Stimulated activated effector memory CD8-positive, alpha-beta T cell treated with anti-CD3 and anti-CD28 coated beads, Interleukin-12 subunit alpha, Interleukin-12 subunit beta, amount 100 ng/mL, for 72 hours (primary cell): Measurements from ENCODE around the gene ERI3.

Experiments used
- ATAC-seq: fragments of 150-1000 bp; cut with Tn5 transposase; 2 replicates; pipeline ENCODE4 v1.10.0; 2021
- DNase-seq, 2 donors: peaks; one replicate each; pipeline ENCODE4 v3.0.0; 2021 to 2022; ENCODE audit warnings: low spot score in 2 of 2
- H3K27ac Mint-ChIP-seq: one replicate; pipeline ENCODE4 v1.8.0; 2022; ENCODE audit warnings: mild to moderate bottlenecking, mixed read lengths
- H3K36me3 Mint-ChIP-seq: one replicate; pipeline ENCODE4 v1.8.0; 2022; ENCODE audit warnings: mild to moderate bottlenecking, mixed read lengths
- H3K4me1 Mint-ChIP-seq: one replicate; pipeline ENCODE4 v1.8.0; 2022; ENCODE audit warnings: mixed read lengths
- H3K4me3 Mint-ChIP-seq: one replicate; pipeline ENCODE4 v1.8.0; 2022; ENCODE audit warnings: mild to moderate bottlenecking, mixed read lengths
- H3K9me3 Mint-ChIP-seq: one replicate; pipeline ENCODE4 v1.8.0; 2022; ENCODE audit warnings: mixed read lengths

Gene ERI3

DNA sequence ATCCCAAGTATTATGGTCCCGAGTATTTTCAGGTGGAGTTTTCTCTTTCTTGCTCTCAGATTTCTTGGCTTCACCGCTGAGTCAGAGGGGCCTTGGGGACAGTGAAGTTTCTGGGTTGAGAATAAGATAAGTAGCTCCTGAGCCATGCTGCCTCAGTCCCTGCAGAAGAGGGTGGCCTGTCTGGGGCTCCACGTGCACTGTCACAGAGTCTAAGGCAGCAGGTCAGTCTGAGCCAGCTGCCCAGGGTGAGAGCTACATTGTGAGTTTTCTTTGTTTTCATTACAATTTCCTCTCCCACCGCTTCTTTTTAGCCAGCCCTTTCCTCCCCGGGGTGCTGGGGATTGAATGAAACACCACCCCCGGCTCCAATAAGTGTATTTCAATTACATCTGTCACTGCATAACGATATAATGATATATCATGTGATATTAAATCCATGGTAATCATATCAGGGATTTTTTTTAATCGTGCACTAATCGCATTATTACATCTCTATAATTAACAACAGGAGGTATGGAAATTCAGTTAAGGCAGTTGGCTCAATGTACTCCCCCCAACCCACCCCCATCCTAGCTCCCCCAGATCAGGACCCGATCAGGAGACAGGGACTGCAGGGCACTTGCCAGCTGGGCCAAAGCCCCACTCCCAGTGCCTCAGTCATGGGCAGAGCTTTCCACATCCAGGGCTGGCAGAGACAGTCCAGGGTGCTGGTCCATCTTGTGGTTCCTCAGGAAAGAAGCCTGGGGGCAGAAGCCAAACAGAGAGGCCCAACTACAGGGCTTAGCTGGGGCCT lies 98.1 kb downstream of the ERI3 start:
- Mint-ChIP-seq H3K27ac (no peak overlapping the region), H3K4me3 (no peak overlapping the region), H3K36me3 (no peaks in the 10 kb centered on the region), H3K9me3 (no peaks in the 10 kb centered on the region), H3K4me1 (peaks cover 5% of the 10 kb centered on the region)
- ATAC-seq, result no peak
- DNase-seq, result no peak

DNA sequence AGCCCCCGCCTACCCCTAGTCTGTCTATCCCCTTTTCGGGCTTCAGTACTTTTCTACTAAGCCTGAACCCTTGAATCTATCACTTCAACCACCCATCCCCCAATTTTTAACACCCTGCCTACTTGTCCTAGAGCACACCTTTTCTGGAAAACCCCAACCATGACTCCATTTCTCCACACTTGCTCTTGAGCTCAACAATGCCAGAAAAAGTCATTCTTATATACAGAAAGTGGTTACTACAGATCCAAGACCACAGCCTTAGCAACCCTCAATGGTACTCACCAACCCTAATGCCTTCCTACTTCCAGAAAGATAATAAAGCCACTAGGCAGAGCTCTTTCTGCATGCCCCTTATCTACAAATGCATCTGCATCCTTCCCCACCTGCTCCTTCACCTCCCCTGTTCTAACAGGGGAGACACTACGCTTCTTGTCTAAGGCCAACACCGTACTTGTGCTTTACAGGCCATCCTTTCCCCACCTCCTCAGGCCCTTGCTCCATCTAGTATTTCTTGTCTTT lies 100.6 kb downstream of the ERI3 start:
- Mint-ChIP-seq H3K9me3 (no peaks in the 10 kb centered on the region), H3K27ac (no peak overlapping the region), H3K4me3 (no peak overlapping the region), H3K4me1 (no peaks in the 10 kb centered on the region), H3K36me3 (no peaks in the 10 kb centered on the region)
- ATAC-seq, result peak; percentile 70
- no peak for DNase-seq

DNA sequence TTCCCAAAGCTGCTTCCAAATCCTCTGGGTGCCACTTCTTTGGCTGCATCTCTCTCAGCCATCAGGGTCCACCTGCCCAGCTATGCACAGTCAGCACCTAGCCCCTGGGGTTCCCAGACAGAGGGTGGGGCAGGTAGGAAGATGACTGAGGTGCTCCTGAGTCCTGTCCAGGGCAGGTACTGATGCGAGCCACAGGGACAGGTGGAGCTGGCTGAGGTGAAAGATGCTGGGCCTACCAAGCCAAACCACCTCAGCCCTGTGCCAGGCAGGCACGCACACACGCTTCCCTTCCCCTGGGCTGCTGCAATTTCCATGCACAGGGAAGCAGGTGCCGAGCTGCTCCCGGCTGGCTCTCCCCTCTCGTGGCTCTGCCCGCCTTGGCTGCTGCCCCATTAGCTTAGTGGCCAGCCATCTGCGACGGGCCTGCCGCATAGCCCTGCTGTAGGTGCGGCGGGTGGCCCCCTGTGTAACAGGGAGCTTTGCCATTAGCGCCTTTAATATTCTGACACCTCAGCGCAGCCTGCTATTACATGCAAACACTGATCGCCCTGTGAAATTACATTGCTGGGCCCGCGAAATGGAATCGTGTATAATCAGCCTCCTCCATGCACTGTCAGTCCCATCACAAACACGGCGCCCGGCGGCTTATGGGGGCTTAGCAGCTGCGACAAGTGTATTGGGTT lies 102.9 kb downstream of the ERI3 start:
- no peak for ATAC-seq
- Mint-ChIP-seq H3K9me3 (no peaks in the 10 kb centered on the region), H3K27ac (no peak overlapping the region), H3K4me1 (no peaks in the 10 kb centered on the region), H3K36me3 (peaks cover 6% of the 10 kb centered on the region), H3K4me3 (no peak overlapping the region)
- DNase-seq, result no peak

DNA sequence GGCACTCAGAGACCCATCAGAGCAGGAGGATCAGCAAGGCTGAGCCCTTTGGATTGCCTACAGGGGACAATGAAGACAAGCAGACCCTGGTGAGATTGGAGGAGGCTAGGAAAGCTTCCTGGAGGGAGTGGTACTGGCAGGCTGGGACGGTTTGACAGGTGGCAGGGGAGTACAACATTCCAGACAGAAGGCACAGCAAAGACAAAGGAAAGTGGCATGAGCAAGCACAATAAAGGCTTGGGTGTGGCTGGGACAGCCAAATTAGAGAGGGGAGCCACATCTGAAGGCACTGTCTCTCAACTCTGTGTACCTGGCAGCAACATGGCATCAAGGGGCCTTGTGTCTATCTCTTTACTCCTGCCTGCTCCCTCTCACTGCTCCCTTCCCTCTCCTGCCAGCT lies 103.6 kb downstream of the ERI3 start:
- H3K4me3 Mint-ChIP-seq, result no peak overlapping the region
- peaks cover 6% of the 10 kb centered on the region for H3K36me3 Mint-ChIP-seq
- H3K27ac Mint-ChIP-seq, result no peak overlapping the region
- no peaks in the 10 kb centered on the region for H3K9me3 Mint-ChIP-seq
- peaks cover 5% of the 10 kb centered on the region for H3K4me1 Mint-ChIP-seq
- ATAC-seq (no peak), DNase-seq (no peak)

DNA sequence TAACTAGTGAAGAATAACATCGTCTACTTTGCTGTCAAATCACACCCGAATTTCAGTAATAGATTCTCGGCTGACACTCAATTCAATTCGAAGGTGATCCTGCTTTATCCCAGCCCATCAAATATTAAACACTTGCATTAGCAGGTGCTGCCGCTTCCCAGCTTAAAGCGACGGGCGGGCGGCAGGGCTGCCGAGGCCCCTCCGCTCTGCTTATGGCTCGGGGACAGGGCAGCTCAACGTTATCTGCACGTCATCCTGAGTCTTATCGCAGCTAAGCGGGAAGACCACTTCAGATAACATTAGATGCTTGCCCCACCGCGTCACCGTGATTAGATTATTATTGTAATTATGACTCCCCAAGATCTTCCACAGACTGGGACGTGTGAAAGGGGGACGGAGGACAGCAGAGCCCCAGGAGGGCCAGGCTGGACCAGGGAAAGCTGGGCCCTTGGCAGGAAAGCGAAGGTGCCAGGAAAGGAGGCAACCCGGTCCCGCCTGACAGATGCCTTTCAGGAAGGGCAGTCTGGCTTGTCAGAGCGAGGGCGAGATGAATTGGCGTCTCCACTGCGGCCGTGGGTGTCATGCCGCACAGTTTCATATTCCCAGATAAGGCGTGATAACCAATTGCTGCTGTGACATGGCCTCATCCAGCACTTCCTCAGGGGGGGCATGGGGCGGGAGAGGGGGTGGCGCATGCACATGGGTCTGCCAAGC lies 104.8 kb downstream of the ERI3 start:
- peaks cover 5% of the 10 kb centered on the region for H3K4me1 Mint-ChIP-seq
- no peak for ATAC-seq
- no peak overlapping the region for H3K27ac Mint-ChIP-seq
- no peak for DNase-seq
- no peak overlapping the region for H3K4me3 Mint-ChIP-seq
- no peaks in the 10 kb centered on the region for H3K9me3 Mint-ChIP-seq
- peaks cover 6% of the 10 kb centered on the region for H3K36me3 Mint-ChIP-seq

DNA sequence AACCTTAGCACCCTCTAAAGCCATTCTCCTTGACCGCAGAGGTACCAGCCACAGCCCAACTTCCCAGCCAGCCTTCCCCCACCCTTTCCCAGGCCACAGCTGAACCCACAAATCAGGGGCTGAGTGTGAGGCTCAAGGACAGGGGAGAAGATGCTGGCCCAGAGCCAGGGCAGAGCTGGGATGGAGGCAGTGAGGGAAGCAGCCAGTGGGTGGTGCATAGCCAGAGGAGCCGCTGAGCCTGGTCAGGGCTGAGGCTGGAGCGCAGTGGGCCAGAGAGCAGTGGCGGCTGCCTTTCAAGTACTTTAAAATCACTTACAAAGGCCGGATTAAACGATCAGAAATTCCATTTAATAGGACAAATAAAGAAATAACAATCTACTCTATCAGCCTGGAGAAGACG lies 105.5 kb downstream of the ERI3 start:
- H3K36me3 Mint-ChIP-seq, result peaks cover 6% of the 10 kb centered on the region
- no peak overlapping the region for H3K27ac Mint-ChIP-seq
- no peak overlapping the region for H3K4me3 Mint-ChIP-seq
- H3K4me1 Mint-ChIP-seq, result peaks cover 5% of the 10 kb centered on the region
- no peak for DNase-seq
- ATAC-seq, result no peak
- H3K9me3 Mint-ChIP-seq, result no peaks in the 10 kb centered on the region

DNA sequence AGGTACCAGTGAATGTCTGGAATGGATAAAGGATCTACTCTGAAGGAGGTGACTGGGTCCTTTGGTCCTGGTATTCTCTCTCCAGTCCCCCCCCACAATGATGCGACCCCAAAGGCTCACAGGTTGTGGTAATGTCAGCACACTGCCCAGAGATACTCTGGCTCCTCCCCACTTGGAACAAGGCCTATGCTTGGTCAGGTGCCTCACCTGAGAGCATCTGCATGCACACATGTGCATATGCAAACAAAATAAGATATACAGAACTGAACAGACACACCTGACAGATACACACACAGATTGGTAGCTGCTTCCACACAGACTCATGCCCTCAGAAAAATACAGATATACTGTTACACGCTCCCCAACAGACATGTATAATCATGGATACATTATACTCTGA lies 108.3 kb downstream of the ERI3 start:
- DNase-seq (no peak), ATAC-seq (no peak)
- no peaks in the 10 kb centered on the region for H3K9me3 Mint-ChIP-seq
- peaks cover 5% of the 10 kb centered on the region for H3K4me1 Mint-ChIP-seq
- H3K36me3 Mint-ChIP-seq, result peaks cover 6% of the 10 kb centered on the region
- no peak overlapping the region for H3K4me3 Mint-ChIP-seq
- H3K27ac Mint-ChIP-seq, result peak overlapping the region; percentile 48

DNA sequence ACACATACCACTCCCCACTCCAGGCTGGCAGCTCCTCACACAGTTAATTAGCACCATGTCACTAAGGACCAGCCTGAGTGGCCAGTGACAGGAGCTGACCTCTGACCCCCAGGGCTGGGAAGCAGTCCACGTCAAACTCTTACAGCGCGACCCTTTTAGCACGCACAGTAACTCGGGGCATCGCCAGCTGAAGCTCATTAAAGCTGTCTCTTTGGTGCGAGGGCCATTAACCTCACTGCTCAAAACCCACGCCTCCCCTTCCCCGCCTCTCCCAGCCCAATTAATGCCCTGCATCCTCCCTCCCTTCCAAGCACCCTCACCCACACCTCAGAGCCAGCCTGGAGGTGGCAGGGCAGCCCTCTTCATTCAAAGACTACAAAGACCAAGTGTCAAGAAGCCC lies 110.1 kb downstream of the ERI3 start:
- ATAC-seq (no peak), DNase-seq (no peak)
- Mint-ChIP-seq H3K4me1 (peaks cover 5% of the 10 kb centered on the region), H3K36me3 (peaks cover 6% of the 10 kb centered on the region), H3K27ac (peak overlapping the region; percentile 79), H3K4me3 (no peak overlapping the region), H3K9me3 (no peaks in the 10 kb centered on the region)

DNA sequence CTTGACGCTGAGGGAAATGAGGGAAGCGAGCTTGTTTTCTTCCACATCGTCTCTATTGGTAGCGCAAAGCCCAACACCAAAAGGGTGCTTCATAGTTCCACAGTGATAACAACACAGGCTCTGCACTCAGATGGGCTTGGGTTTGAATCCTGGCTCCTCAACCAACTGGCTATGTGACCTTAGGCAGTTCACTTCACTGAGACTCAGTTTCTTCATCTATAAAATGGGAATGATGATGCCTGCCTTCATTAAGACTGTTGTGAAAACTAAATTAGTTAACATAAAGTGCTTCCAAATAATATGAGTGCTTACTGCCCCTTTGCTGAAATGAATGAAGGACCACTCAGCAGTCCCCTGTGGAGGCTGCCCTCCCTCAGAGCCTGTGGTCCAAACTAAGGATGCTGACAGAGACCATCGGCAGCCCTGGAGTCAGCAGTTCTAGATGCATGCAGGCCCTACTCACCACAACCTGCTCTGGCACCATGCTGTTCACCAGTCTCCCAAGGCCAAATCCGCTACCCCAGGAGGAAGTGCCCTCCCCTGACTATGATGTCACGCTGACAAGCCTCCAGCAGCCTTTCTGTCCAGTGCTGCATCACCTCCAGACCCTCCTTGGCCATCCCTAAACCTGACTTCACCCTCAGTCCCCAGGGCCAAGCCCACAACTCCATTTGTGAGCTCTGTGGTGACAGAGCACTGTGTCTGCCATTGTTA lies 111.1 kb downstream of the ERI3 start:
- ATAC-seq, result no peak
- no peak for DNase-seq
- Mint-ChIP-seq H3K27ac (no peak overlapping the region), H3K36me3 (peaks cover 6% of the 10 kb centered on the region), H3K9me3 (no peaks in the 10 kb centered on the region), H3K4me1 (peaks cover 5% of the 10 kb centered on the region), H3K4me3 (no peak overlapping the region)

DNA sequence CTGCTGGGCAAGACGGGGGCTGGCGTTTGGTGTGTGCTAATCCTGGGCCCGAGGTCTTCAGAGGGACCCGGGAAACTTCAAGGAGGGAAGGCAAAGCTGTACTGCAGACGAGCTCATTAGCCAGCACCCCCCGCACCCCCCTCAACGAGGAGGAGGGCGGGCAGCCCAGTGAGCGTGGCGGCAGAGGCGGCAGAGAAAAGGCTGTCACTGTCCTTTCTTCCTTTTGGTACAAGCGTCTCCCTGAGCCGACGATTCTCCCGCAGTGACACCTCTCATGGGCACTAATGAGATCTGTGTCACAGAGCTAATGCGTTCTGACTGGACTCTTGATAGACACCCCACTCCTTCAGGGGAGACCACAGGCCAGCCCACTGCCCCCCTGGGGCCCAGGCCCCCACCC lies 112.3 kb downstream of the ERI3 start:
- H3K27ac Mint-ChIP-seq, result no peak overlapping the region
- H3K4me3 Mint-ChIP-seq, result no peak overlapping the region
- ATAC-seq (no peak), DNase-seq (no peak)
- H3K9me3 Mint-ChIP-seq, result no peaks in the 10 kb centered on the region
- H3K4me1 Mint-ChIP-seq, result peaks cover 11% of the 10 kb centered on the region
- no peaks in the 10 kb centered on the region for H3K36me3 Mint-ChIP-seq

DNA sequence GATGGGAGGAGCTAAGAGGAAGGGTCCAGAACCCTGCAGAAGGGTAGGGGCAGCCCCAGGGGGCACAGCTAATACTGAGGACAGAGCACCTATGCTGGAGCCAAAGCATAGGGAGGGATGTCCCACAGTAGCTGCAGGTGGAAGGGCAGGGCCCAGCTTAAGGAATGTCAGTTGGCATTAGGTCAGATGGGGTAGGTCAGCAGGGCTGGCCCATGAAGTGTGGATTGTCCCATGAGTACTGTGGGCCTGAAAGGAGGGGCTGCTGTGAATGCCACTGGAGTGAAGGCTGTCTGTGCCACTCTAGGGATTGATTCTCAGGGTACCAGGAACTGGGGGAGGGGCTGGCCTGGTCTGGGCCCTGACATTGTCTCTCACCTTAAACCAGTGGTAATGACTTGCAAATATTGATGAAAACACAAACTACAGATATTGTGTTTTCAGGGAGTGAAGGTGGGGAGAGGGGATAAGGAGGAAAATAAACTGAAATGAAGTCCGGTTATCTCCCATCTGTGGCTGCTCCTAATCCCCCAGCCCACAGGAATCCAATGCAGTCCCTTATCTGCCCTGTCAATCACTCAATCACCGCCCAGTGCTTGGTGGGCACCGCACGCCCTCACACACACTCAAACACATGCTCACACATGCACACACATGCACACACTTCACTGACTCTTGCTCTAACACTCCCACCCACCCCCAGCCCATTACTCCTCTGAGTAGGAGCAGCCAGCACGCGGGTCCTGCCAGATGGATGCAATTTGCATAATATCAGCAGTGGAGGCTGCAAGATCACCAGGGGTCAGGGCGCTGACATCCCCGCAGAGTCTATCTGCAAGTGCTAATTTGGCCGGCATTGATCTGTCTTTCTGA lies 114.0 kb downstream of the ERI3 start:
- no peak for ATAC-seq
- Mint-ChIP-seq H3K4me1 (peaks cover 7% of the 10 kb centered on the region), H3K4me3 (no peak overlapping the region), H3K9me3 (no peaks in the 10 kb centered on the region), H3K36me3 (no peaks in the 10 kb centered on the region), H3K27ac (peak overlapping the region; percentile 80)
- DNase-seq, result no peak

DNA sequence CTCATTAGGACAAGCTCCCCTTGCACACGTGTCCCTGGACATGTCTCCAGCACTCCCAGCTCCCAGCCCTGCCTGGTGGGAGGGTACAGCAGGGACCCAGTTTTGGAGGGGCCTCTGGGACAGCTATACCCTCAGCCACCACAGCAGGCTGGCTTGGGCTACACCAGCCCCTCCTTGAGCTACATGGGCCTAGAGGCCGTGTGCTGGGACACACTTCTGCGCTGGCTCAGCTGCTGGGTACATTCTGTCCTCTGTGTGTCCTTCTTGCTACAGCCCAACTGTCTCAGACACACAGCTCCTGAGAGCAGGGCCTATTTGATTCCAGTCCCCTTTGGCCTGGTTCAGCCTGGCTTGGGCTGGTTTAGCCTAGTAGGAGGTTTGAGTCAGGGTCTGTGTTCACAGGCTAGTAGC lies 115.1 kb downstream of the ERI3 start:
- DNase-seq, result no peak
- H3K4me3 Mint-ChIP-seq, result no peak overlapping the region
- H3K36me3 Mint-ChIP-seq, result no peaks in the 10 kb centered on the region
- H3K9me3 Mint-ChIP-seq, result no peaks in the 10 kb centered on the region
- no peak for ATAC-seq
- peak overlapping the region; percentile 80 for H3K27ac Mint-ChIP-seq
- peaks cover 7% of the 10 kb centered on the region for H3K4me1 Mint-ChIP-seq

DNA sequence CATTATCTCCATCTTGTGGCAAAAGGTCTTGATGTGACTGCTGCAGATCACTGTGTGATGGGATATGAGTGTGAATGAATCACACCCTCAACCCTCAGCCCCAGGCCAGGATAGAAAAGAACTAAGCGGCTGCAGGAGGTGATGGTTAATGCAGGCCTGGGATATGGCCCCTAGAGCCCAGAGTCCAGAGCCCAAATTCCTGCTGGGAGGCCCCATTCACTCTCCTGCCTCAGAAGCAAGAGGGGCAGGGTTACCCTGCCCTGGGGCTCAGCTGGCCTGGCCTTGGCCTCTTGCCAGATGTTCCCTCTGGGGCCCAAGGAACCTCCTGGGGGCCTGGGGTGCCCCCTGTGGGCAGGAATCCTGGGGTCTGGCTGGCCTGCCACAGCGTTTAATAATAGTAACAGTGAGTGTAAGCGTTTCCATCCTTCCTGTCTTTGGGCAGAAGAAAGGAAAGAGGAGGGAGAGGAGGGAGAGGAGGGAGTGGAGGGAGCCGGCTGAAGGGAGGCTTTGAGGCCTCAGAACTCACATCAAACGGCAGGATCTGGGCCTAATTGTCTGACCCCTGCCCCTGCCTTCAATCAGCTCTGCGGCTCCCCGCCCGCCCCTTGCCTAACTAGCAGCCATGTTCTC lies 115.6 kb downstream of the ERI3 start:
- DNase-seq (no peak), ATAC-seq (no peak)
- H3K36me3 Mint-ChIP-seq, result no peaks in the 10 kb centered on the region
- no peak overlapping the region for H3K4me3 Mint-ChIP-seq
- no peaks in the 10 kb centered on the region for H3K9me3 Mint-ChIP-seq
- peaks cover 7% of the 10 kb centered on the region for H3K4me1 Mint-ChIP-seq
- peak overlapping the region; percentile 60 for H3K27ac Mint-ChIP-seq

DNA sequence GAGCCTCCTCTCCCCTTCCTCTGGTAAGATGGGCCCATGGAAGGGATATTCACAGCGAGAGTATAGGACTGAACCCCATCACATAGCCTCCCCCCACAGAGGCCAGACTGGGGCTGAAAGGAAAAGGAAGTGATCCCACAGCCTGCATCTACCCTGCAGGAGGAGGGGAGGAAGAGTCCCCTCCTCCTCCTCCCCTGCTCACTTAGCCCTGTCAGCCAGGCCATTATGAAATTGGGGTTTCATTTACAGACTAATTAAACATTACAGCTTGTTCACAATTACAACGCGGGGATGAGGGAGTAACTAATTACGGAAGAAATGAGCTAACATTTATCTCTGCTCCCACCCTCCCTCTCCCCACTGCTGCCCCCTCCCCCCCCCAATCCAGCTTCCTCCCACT lies 116.4 kb downstream of the ERI3 start:
- peaks cover 7% of the 10 kb centered on the region for H3K4me1 Mint-ChIP-seq

More for the DNA sequence above, 116.4 kb downstream of the ERI3 start:
- Mint-ChIP-seq H3K4me3 (no peak overlapping the region), H3K27ac (no peak overlapping the region), H3K9me3 (no peaks in the 10 kb centered on the region), H3K36me3 (no peaks in the 10 kb centered on the region)
- DNase-seq (no peak), ATAC-seq (no peak)
